GM18519 (cell line): ENCODE measurements around the gene ARMH4.

Experiments
- ATAC-seq: cut with Tn5 transposase; IDR thresholded peaks from one replicate; pipeline ENCODE4 v1.9.1; 2021; ENCODE audit warnings: mild to moderate bottlenecking, moderate library complexity; ENCODE audit not compliant: unreplicated experiment, low FRiP score

Gene ARMH4, protein sequence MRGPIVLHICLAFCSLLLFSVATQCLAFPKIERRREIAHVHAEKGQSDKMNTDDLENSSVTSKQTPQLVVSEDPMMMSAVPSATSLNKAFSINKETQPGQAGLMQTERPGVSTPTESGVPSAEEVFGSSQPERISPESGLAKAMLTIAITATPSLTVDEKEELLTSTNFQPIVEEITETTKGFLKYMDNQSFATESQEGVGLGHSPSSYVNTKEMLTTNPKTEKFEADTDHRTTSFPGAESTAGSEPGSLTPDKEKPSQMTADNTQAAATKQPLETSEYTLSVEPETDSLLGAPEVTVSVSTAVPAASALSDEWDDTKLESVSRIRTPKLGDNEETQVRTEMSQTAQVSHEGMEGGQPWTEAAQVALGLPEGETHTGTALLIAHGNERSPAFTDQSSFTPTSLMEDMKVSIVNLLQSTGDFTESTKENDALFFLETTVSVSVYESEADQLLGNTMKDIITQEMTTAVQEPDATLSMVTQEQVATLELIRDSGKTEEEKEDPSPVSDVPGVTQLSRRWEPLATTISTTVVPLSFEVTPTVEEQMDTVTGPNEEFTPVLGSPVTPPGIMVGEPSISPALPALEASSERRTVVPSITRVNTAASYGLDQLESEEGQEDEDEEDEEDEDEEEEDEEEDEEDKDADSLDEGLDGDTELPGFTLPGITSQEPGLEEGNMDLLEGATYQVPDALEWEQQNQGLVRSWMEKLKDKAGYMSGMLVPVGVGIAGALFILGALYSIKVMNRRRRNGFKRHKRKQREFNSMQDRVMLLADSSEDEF

DNA sequence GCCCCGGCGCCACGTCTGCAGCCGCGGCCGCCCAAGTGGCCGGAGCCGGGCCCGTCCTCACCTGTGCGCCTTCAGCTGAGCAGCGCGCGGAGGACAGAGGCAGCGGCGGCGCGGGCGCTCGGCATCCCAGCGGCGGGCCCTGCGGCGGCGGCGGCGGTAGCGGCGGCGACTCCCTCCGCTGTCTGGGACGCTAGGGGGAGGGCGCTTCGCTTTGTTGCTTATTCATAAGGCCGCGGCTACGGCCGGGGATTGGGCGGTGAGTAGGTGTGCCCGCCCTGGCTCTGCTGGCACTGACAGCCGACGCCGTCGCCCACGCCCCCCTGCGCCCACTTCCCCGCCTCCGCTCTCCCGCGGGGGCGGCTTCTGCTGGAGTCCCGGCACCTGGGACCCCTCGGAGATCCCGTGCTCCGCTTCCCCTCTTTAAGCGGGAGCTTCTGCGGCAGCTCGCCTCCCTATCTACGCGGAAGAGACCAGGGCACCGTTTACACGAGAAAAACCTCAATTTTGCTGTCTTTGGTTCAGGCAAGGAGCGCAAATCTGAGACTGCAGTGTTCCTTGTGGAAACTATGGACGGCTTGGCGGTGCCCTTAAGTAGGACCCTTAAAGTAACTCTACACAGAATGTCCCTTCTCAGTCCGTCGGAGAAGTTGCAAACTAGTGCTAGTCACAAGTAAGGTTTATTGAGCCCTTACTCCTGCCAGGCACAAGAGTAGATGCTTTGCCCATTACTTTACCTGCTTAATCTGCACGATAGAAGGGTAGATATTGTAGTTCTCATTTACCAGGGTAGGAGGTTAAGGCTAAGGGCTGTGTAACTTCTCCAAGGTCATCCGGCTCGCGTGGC lies at the start of gene ARMH4:
ARMH4 (minus strand) TSS at position 200 of the 844 bp plus-strand sequence. CDS start 12,855 bp downstream, outside the sequence.
- peak; percentile 90 for ATAC-seq

DNA sequence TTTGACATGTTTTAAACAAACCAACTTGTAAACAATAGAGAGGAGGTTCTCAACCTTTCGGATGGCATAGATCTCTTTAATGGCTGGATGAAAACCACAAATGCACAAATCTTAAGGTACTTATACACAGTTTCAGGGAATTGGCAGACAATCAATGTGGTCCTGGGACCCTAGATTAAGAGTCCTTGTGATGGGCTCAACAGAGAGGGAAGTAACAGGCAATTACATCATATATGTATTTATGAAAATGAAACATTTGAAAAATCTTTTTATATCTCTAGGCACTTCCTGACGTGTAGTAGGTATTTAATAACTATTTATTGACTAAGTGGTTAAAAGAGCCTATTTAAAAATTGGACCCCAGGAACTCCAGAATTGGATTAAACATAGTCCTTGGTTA lies 48.8 kb upstream of the ARMH4 start:
- ATAC-seq, result no peak

- ATAC-seq, result no peak
Measured at GRCh38 chr14:58200480-58200841, 48.4 kb upstream of the ARMH4 start.

DNA sequence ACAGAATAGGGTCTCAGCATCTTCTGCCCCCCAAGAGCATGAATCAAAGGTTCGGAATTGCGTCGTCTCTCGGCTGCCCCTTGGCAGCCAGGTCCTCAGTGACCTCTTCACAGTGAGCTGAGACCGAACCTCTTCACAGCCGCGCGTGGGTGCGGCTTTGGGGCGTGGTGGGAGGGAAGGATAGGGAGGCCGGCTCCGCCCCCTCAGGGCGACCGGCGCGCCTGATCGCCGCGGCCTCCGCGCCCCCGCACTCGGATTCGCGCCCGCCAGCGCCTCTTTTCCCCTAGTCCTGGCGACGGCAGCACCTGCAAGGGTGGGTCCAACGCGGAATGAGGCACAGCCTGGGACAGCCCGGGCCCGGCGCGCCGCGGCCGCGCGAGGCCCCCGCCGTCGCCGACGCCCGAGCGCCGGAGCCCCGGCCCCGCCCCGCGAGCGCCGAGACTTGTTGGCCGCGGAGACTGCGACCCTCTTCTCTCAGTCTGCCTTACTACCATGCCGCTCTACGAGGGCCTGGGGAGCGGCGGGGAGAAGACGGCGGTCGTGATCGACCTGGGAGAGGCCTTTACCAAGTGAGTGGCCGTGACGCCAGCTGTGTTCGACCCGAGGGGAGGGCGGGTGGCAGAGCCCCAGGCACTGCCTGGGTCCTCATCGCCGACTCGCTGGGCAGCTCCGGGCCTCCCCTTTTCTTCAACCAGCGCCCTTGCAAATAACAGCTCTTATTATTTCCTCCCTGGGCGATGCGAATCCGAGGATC lies 47.9 kb upstream of the ARMH4 start, which contains the start of gene ACTR10:
ACTR10 (plus strand) TSS at position 424 of the 754 bp plus-strand sequence; CDS start at position 493, 69 bp downstream.
- ATAC-seq, result peak; percentile 87

- no peak for ATAC-seq
Measured at GRCh38 chr14:58198086-58198485, 46.1 kb upstream of the ARMH4 start.

GRCh38 chr14:58196198-58196597 lies 44.2 kb upstream of the ARMH4 start:
- no peak for ATAC-seq

- ATAC-seq, result no peak
Measured at GRCh38 chr14:58193542-58193941, 41.5 kb upstream of the ARMH4 start.

DNA sequence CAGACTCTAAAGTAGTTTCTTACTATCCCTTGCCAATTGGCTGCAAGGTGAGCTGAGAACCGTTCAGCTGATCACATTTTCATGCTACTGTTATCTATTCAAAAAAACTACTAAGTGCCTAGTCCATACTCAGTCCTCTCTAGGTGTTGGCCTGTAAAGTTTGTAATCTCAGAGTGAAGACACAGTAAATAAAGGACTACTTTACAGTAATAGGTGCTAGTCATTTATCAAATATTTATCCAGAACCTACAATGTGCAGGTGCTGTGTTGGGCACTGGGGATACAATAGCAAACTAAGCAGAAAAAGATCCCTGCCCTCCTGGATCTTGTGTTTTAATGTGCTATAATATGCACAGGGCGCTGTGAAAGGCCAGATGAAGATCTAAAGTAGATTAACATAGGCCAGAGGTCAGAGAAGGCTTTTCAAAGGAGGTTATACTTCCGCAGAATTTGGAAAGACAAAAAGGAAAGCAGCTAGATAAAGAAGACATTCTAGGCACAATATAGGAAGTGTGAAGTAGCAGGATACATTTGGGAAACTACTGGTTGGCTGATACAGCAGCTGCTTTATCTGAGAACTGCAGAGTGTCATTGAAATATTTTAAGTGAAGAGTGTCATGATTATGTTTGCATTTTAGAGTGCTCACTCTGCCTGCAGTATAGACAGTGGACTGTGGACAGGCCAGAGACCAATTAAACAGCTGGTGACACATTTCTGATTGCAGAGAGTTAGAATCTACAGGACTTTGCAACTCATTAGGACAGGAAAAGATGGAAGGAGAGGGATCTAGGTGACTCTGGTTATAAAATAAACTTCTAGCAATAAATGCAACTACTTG lies 40.0 kb upstream of the ARMH4 start:
- ATAC-seq, result no peak

GRCh38 chr14:58189176-58189575 lies 37.2 kb upstream of the ARMH4 start:
- ATAC-seq, result no peak

DNA sequence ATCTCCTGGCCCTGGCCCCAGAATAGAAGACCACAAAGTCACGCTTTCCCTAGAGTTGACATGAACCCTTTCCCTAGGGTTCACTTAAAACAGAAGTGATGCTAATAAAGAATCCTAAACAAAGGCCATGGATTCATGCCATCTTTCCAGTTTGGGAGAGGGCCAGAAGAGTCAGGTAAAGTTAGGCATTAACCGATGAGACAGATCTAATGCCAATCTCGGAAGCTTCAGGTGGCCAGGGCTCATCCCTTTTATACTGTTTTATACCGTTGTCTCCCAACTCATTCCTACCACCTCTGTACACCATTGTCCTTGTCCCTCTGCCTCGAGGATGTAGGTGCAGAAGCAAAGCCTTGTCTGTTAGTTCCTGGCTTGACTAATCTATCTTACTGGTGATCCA lies 25.1 kb upstream of the ARMH4 start:
- ATAC-seq, result no peak

DNA sequence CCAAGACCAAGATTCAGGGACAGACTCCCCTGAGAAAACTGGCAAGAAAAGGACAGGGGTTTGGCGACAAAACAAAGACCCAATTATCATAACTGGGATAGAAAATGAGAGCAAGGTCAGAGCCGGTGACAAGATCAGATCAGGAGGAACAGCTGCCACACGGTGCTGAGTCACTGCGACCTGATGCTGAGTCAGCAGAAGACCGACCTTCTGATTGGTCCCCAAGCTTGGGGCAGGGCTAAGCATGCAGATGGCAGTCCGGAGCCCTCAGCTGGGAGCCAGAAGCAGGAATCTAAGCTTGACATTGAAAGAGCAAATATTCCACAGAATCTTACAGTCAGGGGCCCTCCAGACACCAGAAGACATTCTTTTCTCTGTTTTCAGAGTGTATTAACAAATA lies 19.1 kb upstream of the ARMH4 start:
- peak; percentile 64 for ATAC-seq

- ATAC-seq, result no peak
Measured at GRCh38 chr14:58167891-58168290, 15.9 kb upstream of the ARMH4 start.

DNA sequence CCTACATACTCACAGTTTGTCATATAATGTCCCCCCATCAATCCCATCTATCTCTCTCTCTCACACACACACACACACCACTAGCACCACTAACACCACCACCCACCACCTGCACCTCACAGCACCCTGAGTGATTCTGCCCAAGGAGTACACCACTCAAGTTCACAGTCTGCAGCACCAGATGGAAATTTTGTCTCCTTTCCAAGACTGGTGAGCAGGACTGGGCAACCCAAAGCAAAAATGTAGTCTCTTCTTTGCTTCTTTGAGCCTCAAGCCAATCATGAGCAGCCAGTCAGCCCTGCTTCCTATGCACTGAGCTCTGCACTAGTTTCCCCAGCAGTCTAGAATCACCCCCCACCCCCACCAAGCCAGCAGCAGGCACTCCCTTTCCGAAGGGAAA lies 15.0 kb upstream of the ARMH4 start:
- ATAC-seq, result no peak

DNA sequence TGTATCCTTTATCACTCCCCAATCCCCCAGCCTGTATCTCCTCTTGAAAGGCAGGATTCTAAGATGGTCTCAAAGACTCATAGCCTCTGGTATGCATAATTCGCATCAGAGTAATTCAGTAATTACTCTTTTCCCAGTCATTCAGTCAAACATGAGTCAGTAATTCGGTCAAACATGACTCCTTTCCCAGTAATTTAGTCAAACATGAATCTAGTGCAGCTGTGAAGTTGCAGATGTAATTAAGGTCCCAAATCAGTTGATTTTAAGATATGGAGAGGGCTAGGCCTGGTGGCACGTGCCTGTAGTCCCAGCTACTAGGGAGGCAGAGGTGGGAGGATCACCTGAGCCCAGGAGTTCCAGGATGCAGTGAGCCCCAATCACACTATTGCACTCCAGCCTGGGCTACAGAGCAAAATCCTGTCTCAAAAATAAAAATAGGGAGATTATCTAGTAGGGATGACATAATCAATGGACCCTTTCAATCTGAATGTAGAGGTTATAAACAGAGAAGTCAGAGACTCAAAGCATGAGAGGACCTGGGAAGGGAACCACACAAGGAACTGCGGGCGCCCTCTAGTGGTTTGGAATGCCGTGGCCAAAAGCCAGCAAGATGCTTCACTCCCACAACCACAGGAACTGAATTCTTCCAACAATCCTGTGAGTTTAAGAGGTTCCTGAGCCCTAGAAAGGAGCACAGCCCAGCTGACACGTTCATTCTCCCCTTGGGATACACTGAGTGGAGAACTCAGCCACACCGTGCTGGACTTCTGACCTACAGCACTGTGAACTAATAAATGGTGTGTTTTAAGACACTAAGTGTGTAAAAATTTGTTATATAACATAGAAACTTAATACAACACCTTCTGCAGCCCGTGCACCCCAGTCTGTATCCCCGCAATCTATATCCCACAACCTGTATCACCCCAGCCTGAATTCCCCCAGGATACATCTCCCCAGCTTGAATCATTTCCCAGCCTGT lies 14.3 kb upstream of the ARMH4 start:
- no peak for ATAC-seq

- ATAC-seq, result no peak
Measured at GRCh38 chr14:58160561-58160960, 8.5 kb upstream of the ARMH4 start.

- ATAC-seq, result peak; percentile 20
Measured at GRCh38 chr14:58151133-58152013, 640 bp downstream of the ARMH4 start.

DNA sequence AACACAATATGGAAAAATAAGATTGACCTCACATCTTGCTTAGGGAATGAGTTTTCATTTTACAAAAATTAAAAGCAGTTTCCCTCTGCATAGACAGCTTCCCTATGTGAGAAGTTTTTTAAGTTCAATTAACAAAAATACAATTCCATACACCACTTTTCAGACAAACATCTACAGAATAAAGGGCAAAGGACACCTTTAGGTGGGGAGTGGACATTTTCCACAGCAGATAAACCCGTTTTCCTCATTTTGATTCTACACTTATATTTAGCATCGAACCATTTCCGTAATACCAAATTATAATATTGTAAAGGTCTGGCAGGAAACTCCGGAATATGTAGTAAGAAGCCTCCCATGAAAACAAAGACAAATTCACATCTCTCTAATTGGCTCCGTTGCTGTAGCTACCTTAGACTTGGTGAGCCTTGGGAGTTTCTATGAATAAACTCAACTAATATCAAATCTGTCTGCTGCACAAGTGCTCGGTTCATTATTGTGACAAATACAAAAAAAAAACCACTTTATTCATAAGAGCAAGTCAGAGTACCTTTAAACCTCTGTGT lies 1.7 kb downstream of the ARMH4 start:
- ATAC-seq, result no peak
